Activated gamma-delta T cell (primary cell): ENCODE data around the gene UXT.
"Not testable (repeated sequence)": the region's sequence is repeated elsewhere in the genome, so short reads cannot be mapped to it uniquely, and the experiment has no call there.

Source experiments
- DNase-seq: peaks from one replicate; lab custom pipeline; 2025; lab: John Stamatoyannopoulos, UW

Gene UXT

DNA sequence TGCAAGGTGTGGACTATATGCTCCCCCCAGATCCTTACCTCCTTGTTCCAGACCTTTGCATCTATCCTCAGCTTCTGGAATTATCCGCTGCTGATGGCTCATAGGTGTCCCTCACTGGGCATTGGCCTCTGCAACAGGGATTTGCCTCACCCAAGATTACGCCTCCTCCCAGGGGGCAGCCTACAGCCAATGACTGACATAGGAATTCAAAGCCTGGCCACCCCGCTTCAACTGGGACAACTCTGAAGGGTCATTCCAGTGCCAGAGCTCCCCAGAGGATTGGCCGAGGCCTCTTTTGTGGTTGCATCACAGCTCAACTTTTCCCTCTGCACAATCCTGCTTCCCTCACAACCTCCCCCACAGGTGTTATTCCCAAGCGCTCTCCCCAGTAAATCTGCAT is 44.4 kb downstream of the UXT start:
- DNase-seq = no peak

DNA sequence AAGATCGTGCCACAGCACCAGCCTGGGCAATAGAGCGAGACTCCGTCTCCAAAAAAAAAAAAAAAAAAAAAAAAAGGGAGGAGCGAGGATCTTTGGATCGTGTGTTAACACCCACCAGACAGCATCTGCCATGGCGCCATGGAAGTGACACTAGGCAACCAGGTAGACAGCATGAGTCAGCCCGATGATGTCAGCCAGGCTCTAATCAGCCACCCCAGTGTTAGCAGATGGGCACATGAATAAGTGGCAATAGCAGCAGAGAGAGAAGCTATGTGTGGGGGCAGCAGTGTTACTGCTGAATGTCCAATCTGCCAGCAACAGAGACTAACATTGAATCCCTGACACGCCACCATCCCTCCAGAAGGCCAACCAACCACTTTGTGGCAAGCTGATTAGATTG is 45.9 kb downstream of the UXT start:
- DNase-seq = no peak

DNA sequence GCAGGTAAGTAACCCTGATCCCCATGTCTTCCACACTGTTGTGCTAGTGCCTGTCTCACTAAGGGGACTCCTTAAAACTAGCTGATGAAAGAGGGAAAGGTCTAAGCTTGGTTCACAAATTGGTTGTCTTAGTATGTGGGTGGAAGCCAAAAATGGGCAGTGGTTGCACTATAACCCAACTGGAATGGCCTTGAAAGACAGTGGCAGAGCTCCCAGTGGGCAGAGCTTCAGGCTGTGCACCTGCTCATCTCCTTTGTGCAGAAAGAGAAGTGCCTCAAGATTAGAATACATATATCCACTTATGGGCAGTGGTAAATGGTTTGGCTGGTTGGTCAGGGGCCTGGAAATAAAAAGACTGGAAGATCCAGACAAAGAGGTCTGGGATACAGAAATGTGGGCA is 46.6 kb downstream of the UXT start:
- no peak for DNase-seq

DNA sequence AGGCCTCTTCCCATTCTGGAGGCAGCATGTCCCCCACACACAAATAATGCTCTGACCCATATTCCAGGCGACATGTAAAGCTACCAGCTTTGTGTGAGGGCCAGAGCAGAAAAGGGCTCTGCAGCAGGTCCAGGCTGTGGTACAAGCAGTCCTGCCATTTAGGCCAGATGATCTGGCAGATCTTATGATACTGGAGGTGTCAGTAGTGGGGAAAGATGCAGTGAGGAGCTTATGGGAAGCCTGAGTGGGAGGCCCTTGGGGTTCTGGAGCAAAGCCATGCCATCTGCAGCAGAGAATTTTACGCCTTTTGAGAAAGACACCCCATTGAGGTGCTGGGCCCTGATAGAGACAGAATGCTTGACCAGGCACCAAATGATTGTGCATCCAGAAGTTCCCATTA is 47.1 kb downstream of the UXT start:
- no peak for DNase-seq

DNA sequence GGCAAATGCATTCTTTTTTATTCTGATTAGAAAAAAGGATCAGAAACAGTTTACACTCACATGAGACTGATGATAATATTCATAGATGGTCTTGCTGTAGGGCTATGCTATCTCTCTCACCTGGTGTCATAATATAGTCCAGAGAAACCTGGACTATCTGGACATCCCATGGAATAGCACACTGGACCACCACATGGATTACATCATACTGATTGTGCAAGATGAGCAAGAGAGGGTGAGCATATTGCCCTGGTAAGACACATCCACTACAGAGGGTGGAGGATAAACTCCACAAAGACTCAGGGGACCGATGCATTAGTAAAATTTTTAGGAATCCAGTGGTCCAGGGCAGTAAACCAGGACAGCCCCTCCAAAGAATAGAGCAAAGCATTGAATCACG is 47.5 kb downstream of the UXT start:
- no peak for DNase-seq

DNA sequence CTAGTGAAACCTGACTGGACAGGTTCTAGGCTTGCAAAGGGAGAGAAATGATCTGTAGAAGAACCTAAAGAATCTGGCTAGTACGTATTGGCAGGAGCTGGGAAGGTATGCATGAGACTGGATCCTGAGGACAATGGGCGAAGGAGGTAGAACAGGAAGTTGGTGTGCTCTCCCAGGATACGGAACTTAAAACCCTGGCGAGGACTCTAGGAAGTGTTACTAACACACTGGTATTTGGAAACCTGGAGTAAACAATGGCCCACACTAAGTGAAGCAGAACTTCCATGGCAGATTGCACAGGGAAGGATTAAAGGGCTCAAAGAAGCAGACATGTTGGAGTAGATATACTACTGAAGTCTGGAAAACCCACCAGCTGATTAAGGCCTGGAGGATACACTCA is 48.5 kb downstream of the UXT start:
- no peak for DNase-seq

DNA sequence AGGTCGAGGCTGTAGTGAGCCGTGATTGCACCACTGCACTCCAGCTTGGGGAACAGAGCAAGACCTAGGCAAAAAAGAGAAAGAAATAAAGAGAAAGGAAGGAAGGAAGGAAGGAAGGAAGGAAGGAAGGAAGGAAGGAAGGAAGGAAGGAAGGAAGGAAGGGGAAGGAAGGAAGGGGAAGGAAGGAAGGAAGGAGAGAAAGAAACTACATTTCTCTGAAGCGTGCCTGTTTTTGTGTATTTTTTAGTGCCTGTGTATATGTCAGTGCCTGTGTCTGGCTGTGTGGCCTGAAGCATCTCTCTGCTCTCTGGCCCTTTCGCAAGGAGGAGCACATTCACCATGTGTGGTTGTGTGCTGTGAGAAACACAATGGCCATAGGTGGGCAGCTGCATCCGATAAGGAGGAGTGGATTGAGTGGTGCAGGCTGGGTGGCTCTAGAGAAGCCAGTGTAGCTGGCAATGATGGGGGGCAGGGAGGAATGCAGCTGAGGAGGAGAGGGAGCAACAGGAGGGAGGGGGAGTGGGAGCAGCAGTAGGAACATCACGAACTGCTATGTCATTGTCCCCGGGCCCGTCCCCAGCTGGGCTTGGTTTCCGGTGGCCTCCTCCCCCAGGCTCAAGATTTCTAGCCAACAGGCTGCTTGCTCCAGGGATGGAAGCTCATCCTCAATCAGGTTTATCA is 50.7 kb downstream of the UXT start:
- no peak for DNase-seq

DNA sequence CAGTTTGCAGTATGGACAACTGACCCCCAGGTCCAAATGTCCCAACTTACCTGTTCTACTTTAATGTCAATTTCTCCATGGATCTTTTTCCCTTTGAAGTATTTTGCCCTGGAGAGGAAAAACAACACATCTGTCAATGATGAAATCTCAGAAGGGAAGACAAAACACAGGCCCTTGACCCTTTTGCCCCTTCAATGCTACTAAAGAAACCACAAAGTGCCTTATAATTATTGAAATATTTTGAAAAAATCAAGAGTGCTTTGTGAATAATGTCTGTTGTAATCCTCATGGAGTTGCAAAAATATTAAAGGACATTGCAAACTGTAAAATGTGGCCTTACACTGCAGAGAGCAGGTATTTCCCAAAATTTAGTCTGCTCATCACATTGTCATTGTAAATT is 51.9 kb downstream of the UXT start:
- no peak for DNase-seq

DNA sequence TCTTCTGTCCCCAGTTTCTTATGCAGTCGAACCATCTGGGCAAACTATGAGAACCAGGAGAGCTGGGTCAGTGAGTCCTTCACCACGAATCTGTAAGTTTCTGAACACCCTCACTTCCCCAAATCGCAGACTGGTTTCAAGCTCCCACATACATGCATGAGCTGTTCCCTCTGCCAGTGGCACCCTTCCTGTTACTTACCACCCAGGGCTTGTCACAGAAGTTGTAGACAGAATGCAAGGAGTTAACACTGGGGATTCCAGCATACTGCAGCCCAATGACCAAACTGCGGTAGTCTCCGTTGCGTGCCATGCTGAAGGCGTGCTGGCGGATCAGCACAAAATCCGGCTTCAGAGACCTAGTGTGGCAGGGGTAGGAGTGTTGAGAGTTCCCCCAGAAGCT is 54.0 kb downstream of the UXT start:
- DNase-seq = no peak

DNA sequence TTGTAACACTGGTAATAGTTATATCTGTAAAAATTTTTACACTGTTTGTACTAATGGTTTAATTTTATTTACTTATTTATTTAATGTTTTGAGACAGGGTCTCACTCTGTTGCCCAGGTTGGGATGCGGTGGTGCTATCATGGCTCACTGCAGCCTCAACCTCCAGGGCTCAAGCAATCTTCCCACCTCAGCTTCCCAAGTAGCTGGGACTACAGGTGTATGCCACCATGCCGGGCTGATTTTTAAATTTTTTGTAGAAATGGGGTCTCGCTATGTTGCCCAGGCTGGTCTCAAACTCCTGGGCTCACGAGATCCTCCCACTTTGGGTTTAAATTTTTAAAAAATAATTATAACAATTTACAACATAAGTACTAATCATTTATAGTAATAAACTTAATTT is 55.9 kb downstream of the UXT start:
- not testable (repeated sequence) for DNase-seq
